GM18909 (cell line): ENCODE results near the gene GRID2.
A peak's percentile ranks its signal among the peaks of the same experiment; 100 is the strongest.
"Not testable (repeated sequence)": the region's sequence is repeated elsewhere in the genome, so short reads cannot be mapped to it uniquely, and the experiment has no call there.

Experiments
- ATAC-seq: cut with Tn5 transposase; IDR thresholded peaks from one replicate; pipeline ENCODE4 v1.9.1; 2021; ENCODE audit warnings: mild to moderate bottlenecking; ENCODE audit not compliant: unreplicated experiment, poor library complexity

Gene GRID2

GRCh38 chr4:92304606-92305005, 840 bp downstream of the GRID2 start:
- no peak for ATAC-seq

GRCh38 chr4:92305148-92305877, 1.5 kb downstream of the GRID2 start:
- ATAC-seq = no peak

- ATAC-seq = no peak
Measured at GRCh38 chr4:92305878-92306520, 2.2 kb downstream of the GRID2 start.

GRCh38 chr4:92307181-92307580, 3.4 kb downstream of the GRID2 start:
- no peak for ATAC-seq

- ATAC-seq = no peak
Measured at GRCh38 chr4:92307866-92308265, 4.1 kb downstream of the GRID2 start.

GRCh38 chr4:92317047-92317446, 13.3 kb downstream of the GRID2 start:
- no peak for ATAC-seq

- ATAC-seq = no peak
Measured at GRCh38 chr4:92328095-92328494, 24.3 kb downstream of the GRID2 start.

- no peak for ATAC-seq
Measured at GRCh38 chr4:92333016-92333415, 29.2 kb downstream of the GRID2 start.

GRCh38 chr4:92334716-92335350, 31.1 kb downstream of the GRID2 start:
- no peak for ATAC-seq

GRCh38 chr4:92339676-92340075, 35.9 kb downstream of the GRID2 start:
- ATAC-seq = no peak

GRCh38 chr4:92344216-92344615, 40.5 kb downstream of the GRID2 start:
- no peak for ATAC-seq

- no peak for ATAC-seq
Measured at GRCh38 chr4:92346289-92346688, 42.5 kb downstream of the GRID2 start.

GRCh38 chr4:92357966-92358365, 54.2 kb downstream of the GRID2 start:
- ATAC-seq = no peak

GRCh38 chr4:92359491-92359890, 55.7 kb downstream of the GRID2 start:
- no peak for ATAC-seq

GRCh38 chr4:92362028-92362427, 58.3 kb downstream of the GRID2 start:
- ATAC-seq = no peak

- ATAC-seq = no peak
Measured at GRCh38 chr4:92368653-92369052, 64.9 kb downstream of the GRID2 start.

- no peak for ATAC-seq
Measured at GRCh38 chr4:92381616-92382015, 77.8 kb downstream of the GRID2 start.

- ATAC-seq = no peak
Measured at GRCh38 chr4:92382128-92382527, 78.4 kb downstream of the GRID2 start.

GRCh38 chr4:92387459-92388069, 83.8 kb downstream of the GRID2 start:
- ATAC-seq = peak; percentile 82

GRCh38 chr4:92399032-92399431, 95.3 kb downstream of the GRID2 start:
- ATAC-seq = no peak

GRCh38 chr4:92403525-92403924, 99.8 kb downstream of the GRID2 start:
- not testable (repeated sequence) for ATAC-seq
